GM21367 (cell line): ENCODE results near the gene GFRA1.

Source experiments
- ATAC-seq: cut with Tn5 transposase; IDR thresholded peaks from one replicate; pipeline ENCODE4 v1.9.1; 2021; ENCODE audit not compliant: unreplicated experiment

The GFRA1 gene, protein sequence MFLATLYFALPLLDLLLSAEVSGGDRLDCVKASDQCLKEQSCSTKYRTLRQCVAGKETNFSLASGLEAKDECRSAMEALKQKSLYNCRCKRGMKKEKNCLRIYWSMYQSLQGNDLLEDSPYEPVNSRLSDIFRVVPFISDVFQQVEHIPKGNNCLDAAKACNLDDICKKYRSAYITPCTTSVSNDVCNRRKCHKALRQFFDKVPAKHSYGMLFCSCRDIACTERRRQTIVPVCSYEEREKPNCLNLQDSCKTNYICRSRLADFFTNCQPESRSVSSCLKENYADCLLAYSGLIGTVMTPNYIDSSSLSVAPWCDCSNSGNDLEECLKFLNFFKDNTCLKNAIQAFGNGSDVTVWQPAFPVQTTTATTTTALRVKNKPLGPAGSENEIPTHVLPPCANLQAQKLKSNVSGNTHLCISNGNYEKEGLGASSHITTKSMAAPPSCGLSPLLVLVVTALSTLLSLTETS

DNA sequence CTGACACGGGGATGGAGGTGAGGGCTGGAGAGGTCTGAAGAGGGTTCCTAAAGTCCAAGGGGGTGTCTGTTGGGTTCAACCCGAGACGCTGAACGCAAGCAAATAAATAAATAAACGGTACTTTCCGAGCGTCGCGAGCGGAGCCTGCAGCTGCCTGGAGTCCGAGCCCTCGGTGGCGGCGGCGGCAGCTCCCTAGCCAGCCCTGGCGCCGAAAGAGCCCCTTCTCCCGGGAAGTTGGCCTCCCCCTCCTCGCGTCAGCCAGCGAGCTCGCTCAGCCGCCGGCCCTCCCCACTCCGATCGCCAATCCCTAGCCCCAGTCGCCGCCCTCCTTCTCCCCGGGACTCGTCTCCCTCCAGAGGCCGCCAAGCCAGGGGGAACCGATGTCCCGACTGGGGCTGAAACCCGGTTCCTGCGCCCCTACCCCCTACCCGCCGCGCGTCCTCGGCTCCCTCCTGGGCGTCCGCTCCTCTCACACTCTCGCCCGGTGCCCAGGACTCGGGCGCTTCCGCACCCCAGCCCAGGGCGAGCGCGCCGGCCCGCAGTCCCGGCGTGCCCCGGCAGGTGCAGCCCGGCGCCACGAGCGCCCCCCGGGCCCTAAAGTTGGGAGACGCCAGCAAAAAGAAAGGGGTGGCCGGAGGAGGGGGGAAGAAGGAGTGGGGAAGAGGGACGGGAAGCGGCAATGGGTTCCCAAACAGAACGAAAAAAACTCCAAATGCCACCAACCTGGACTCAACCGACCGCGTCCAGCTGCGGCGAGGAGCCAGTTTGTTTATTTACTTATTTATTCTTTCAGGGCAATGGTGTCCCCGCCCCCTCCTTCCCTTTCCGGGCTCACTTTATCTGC, at the start of gene GFRA1:
GFRA1 (minus strand) TSS at position 767 of the 844 bp plus-strand sequence. CDS start 1,177 bp downstream, outside the sequence.
- no peak for ATAC-seq

DNA sequence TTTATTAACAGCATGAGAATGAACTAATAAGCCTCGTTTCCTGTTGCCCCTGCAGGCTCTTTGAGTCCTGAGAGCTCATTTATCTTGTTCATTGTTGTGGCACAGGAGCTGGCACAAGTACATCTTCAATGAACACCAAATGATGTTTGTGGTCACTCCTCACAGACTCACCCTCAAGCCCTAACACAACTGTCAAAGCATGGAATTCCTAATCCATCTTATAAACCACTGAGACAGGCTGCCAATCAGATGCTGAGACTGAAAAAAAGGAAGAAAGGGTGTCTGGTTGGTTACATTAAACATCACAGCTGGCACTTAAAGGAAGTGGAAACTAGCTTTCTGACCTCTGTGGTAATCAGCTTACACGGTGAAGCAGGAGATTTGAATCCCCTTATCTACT, 43.5 kb upstream of the GFRA1 start:
- ATAC-seq: no peak

DNA sequence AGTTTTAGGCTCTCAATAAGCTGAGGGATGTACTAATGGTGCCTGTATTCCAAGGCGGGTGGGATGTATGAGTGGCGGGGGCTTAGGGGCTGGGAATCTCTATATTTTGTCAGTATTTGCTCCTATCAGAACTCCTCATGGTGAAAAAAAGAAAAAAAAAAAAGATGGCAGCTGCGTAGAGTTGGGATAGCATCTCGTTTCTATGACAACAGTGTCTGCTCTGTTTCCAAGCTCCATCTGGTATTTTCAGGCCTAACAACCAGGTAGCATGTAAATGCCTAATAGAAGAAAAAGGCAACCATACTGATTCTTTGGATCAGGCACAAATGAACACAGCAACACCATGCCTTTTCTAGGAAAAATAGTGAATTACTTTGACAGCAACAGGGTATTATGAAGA, 39.5 kb upstream of the GFRA1 start:
- ATAC-seq: no peak

DNA sequence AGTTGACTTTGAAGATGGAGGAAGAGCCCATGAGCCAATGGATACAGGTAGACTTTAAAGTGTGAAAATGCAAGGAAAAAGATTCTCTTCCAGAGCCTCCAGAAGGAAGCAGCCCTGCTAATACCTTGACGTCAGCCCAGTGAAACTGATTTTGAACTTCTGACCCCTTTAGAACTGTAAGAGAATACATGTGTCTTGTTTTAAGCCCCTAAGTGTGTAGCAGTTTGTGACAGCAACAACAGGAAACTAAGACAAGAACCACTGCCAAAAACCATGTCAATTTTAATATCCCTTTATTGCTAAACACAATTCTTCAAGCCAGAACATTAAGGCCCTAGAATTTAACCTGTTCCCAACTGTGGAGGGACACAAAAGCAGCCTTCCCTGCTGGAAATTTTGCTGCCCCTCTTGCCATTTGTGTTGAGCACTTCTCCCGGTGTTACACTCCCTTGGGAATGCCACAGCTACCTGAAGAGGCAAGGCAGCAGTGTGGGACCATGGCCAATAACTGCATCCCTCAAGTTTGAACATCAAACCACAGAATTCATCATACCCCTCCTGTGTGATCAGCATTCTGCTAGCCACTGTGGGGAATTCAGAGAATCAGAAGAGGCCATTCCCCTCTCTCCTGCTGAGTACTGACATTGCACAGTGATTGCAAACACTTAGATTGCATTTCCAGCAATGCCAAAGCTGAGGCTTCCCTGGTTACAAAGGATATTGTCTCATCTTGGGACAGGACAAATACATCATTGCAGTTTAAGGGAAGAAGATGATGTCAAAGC, 38.9 kb upstream of the GFRA1 start:
- ATAC-seq: no peak

DNA sequence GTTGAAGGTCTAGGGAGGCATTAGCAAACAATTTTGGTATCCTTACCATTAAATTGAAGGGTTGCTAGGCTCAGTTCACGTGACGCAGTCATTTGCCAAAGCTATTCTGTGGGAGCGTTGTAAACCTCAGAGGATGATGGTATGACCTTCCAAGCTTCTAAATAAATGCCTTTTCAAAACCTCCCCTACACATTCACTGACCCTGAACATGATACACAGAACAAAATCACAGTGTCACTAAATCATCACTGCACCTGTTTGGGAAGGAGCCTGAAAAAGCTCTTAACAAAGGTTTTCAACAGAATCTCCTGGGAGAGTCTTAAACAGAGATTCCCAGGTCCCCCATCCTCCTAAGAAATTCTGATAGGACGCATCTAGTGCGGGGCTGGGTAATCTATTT, 38.0 kb upstream of the GFRA1 start:
- ATAC-seq: no peak

DNA sequence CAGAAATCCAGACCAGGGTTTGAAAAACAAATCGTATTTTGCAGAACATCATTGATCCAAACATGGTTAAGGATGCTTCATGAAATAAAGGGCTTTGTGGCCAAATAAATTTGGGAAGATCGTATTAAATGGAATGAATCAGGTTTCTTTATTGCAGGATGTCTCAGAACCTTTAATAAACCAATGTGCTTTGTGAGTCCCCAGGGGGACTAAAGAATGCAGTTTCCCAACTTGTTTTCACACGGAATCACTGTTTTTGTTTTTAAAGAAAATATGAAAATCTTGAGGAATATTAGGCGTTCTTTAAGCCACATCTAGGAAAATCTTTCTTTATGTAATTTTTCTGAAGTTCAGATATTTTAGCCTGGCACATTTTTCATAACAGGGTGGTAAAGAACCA, 34.4 kb upstream of the GFRA1 start:
- ATAC-seq: no peak

DNA sequence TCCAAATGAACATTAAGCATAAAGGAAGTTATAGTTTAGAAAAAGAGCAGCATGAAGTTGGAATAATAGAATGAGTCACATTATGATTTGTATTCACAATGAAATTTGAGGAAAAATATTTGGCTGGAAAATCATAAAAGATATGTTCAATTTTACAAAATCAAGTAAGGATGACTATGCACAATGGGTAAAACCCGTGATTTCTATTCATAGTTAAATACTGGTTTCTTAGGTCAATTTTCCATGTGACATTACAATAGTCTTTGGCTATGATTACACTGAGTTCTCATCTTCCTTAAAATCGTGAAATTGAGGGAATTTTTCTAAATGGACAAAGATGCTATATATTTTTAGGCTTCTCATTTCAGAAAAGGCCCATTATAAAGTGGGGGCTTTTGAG, 33.8 kb upstream of the GFRA1 start:
- ATAC-seq: no peak

DNA sequence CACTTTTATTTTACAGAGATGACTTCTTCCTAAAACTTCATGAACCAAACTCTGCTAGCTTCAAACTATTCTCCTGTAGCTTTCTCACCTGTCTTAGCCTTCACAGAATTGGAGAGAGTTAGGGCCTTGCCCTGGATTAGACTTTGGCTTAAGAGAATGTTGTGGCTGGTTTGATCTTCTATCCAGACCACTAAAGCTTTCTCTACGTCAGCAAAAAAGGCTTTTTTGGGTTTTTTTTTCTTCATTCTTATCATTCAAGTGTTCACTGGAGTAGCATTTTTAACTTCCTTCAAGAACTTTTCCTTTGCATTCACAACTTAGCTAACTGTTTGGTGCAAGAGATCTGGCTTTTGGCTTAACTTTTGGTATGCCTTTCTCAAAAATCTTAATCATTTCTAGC, 31.9 kb upstream of the GFRA1 start:
- no peak for ATAC-seq

DNA sequence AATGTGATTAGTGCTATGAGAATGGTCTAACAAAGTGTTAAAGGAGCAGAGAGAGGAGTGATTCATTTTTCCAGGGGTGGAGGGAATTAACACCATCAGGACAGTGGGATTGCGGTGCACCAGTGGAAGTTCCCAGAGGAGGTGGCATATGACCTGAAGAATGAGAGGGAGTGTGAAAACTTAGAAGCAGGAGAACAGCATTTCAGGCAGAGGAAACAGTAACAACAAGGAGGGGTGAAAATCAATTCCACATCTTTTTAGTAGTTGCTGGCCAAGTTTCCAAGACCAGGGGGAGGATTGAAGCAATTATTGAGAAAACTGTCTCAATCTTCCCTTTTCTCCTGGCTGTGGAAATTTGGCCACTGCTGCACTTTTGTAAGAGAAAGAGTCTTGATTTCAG, 27.5 kb upstream of the GFRA1 start:
- ATAC-seq: no peak

DNA sequence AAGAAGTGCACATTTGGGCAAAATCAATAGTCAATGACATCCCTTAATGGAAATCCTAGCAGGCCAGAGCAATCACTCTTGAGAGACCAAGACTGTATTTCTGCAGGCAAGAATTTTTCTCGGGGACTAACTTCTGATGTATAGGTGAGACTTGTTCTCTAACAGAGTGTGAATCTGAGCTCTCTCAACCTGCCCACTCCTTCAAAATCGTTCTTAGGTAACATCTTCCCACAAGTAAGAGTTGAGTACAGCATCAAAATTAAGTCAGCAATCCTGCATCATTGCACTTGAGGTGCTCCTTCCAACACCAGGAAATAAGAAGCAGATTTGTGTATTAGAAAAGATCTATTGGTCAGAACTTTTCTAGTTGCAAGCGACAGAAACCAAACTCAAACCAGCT, 25.6 kb upstream of the GFRA1 start:
- ATAC-seq: no peak

DNA sequence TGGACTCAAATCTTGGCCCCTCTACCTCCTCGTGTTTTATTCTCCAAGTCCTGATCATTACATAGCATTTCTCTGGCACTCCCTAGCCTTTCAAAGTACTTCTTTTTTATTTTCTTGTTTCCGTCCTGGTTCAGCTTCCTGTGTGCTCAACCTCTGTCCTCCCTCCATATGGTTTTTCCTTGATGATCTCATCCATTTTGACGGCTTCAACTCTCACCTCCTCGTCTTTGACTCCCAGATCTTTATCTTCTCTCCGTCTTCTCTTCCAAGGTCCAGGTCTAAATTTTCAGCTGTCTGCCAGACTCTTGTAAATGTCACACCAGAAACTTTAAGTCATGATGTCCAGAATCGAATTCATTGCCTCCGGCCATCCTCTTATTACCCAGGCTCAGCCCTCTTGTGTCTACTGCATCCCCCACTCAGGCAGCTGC, 23.3 kb upstream of the GFRA1 start:
- ATAC-seq: no peak

DNA sequence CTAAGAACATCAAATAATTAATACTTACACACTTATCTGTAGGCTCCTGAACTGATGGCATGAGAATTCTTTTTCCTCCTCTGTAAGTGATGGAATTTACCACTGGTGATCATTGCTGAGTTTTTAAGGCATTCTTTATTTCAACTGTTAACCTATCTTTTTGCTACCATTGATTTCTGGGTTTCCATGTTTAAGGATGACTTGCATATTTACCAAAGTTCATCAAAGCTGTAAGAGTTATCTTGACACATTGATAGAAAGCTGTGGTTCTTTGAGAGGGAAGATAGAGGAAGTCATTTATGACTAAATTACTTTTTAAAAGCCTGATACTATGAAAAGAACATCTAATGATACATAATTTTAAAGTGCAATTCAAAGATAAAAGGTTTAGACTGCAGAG, 19.5 kb upstream of the GFRA1 start:
- ATAC-seq: no peak

DNA sequence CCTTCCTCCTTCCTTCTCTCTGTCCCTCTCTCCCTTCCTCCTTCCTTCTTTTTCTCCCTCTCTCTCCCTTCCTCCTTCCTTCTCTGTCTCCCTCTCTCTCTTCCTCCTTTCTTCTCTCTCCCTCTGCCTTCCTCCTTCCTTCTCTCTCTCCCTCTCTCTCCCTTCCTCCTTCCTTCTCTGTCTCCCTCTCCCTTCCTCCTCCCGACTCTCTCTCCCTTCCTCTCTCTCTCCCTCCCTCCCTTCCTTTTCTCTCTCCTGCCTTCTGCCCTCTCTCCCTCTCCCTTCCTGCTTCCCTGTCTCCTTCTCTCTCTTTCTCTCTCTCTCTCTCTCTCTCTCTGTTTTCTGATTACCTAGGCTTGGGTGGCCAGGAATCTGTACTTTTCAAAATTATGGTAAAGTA, 16.6 kb upstream of the GFRA1 start:
- ATAC-seq: no peak

DNA sequence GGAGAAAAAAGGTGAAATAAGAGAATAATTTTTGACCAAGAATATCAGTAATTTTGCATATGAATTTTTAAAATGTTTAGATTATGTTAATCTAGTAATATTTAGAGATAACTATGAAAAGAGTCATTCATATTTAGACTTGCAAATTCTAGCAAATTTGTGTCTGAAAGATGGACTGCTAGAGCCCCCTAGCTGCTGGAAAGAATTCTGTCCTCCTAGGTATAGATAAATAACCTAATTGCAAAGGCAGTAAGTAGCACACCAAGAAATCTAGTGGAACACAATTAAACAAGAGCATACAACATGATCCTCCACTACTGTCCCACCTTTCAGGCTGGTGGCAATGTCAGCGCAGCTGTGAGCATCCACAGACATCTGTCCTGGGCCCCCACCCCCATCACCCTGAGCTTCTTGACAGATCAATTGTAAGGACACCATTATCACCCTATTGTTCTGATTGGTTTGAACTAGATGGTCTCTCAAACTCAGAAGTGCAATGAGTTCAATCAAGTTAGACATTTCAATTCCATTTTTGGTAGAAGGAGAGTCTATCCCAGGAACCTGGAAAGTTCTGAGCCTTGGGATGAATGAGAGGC, 15.0 kb upstream of the GFRA1 start:
- ATAC-seq: no peak

DNA sequence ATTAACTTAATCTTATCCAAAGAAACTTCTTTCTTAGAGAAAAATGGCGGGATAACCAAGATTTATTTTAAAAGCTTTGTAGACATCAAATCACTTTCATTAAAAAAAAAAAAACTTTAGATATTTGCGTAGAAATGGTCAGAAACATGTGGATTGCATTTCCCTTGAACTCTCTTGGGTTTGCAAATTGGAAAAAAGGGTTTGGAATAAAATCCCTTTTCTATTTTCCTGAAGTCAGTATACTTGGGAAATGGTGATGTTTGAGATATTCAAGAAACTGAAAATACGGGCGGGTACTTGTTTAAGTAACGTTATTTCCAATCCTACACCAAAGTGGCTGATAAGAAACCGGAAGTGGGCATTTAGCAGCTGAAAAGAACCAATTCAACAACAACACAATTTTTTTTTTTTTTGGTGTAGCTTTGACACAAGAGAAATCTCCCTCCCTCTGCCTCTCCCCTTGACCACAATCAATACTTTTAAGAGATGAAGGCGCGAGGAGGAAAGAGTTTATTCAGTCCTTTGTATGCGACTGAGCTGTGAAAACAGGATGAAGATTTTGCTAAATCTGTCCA, 13.7 kb upstream of the GFRA1 start:
- ATAC-seq: no peak

DNA sequence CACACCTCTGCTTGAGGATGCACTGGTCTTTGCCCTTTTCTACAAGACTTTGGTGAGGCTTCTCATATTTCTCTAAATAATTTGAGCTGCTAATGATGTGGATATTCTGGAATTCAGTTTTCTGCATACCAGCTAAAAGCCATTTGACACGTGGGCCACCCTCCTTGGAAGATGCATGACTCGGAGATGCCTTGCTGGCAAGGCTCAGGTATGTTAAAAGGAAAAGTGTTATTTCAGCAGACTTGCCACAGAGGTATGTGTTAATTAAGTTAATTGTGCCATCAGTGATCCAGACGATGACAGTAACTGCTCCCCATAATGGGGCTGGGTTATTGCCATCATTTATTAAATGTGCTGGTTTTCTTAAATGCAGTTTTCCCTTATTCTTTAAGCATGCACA, 8.8 kb upstream of the GFRA1 start:
- ATAC-seq: no peak

DNA sequence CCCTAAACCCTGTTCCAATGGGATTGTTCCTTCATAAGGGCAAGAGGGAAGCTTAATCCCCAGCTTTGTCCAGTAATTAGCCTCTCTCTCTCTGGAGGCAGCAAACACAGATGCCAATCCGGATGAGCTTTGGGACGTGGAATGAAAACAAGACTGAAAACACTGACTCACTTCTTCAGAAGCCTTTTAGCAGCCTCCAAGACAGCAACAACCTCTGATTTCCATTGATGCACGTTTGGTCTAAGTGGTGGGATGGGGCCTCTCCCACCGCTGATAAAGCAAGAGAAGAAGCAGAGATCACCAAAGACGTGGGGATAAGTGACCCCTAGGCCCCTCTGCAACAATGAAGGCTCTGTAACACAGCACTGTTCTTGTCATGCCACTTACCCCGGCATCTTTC, 5.8 kb upstream of the GFRA1 start:
- ATAC-seq: no peak

DNA sequence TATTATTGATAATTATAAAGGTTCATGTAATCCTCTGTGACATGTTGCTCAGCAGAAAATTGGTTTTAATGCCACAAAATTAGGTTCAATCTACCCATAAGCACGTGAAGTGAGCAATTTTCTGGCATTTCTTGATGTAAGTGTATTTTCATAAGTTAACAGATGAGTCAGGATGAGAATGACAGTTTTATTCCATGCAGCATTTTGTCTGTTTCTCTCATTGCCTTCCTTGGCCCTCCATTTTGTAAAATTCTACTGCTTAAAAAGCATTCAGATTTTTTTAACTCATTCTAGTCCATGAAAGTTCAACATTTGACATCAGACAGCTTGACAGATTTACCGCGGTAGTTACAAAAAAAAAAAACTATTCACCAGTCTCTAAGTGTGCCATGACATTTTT, 4.0 kb upstream of the GFRA1 start:
- ATAC-seq: no peak

DNA sequence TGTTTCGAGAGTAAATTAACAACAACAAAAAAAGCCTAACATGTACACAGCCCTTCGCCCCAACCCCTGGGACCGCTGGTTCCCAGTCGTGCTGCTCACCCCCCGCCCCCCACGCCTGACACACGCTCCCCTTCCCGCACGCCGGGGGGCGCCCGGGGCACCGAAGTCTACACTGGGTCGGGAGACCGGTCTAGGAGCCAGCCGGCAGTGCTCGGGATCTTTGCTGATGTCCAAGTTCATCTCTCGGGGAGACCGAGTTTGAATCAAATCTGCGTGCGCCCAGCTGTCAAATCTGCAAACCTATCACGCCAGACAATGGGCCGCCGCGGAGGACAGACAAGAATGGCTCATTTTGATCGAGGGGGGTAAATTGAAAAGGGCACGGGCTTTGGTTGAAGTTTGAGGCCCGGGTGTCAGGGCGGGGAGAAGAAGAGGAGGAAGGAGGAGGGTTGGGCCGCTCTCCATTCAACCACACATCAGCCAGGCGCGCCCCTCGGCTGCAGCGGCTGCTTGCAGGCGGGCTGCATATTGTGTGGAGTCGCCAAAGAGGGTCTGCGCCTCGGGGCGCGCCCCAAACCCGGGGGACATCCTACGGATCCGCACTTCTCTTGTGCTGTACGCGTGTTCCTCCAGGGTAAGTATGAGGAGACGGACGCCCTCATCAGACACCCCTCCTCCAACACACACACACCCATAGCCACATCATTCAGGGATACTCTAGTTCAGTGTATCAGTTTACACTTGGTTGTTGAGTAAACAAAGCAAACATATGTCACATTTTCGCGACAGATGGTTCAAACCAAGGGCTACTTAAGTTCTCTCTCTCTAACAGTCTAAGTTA, 1.3 kb upstream of the GFRA1 start:
- ATAC-seq: no peak
